ENCODE measurements around the gene CCDC107. TPM values are rescaled to one million over a fixed set of nuclear protein-coding genes. Genes with fewer than 3 reads are reported as not detected.

CCDC107 gene
- total and polyA plus RNA-seq, 8 donors = 9.2 to 25.6 (median 11.6) TPM

- Histone ChIP-seq H3K4me1 (peaks cover 6 to 12% of the 10 kb centered on the region in 2 donors), H3K36me3 (no peaks in the 10 kb centered on the region), H3K27me3 (peaks cover 9 to 30% of the 10 kb centered on the region in 2 donors), H3K27ac (no peak overlapping the region), H3K9me3 (no peaks in the 10 kb centered on the region), H3K4me3 (peak overlapping the region in 1 of 2 donors; percentile 40)
- TF ChIP-seq, protein P1, sequence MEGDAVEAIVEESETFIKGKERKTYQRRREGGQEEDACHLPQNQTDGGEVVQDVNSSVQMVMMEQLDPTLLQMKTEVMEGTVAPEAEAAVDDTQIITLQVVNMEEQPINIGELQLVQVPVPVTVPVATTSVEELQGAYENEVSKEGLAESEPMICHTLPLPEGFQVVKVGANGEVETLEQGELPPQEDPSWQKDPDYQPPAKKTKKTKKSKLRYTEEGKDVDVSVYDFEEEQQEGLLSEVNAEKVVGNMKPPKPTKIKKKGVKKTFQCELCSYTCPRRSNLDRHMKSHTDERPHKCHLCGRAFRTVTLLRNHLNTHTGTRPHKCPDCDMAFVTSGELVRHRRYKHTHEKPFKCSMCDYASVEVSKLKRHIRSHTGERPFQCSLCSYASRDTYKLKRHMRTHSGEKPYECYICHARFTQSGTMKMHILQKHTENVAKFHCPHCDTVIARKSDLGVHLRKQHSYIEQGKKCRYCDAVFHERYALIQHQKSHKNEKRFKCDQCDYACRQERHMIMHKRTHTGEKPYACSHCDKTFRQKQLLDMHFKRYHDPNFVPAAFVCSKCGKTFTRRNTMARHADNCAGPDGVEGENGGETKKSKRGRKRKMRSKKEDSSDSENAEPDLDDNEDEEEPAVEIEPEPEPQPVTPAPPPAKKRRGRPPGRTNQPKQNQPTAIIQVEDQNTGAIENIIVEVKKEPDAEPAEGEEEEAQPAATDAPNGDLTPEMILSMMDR (IDR thresholded peaks at IDR 0.05) = no peak
- intact Hi-C loops (cut with DNase I) = no loop called here
- no peak for DNase-seq
- ATAC-seq = no peak
Observed at GRCh38 chr9:35675204-35675603, 17.1 kb downstream of the CCDC107 start.

DNA sequence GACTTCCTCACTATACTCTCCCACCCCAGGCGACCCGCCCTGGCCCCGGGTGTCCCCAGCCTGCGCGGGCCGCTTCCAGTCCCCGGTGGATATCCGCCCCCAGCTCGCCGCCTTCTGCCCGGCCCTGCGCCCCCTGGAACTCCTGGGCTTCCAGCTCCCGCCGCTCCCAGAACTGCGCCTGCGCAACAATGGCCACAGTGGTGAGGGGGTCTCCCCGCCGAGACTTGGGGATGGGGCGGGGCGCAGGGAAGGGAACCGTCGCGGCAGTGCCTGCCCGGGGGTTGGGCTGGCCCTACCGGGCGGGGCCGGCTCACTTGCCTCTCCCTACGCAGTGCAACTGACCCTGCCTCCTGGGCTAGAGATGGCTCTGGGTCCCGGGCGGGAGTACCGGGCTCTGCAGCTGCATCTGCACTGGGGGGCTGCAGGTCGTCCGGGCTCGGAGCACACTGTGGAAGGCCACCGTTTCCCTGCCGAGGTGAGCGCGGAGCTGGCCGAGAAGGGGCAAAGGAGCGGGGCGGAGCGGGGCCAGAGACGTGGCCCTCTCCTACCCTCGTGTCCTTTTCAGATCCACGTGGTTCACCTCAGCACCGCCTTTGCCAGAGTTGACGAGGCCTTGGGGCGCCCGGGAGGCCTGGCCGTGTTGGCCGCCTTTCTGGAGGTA lies 17.8 kb downstream of the CCDC107 start:
- Histone ChIP-seq H3K9me3 (no peaks in the 10 kb centered on the region), H3K27me3 (peaks cover 9 to 30% of the 10 kb centered on the region in 2 donors), H3K36me3 (no peaks in the 10 kb centered on the region), H3K27ac (no peak overlapping the region), H3K4me3 (peak overlapping the region; percentile 40 to 42), H3K4me1 (peaks cover 6 to 12% of the 10 kb centered on the region in 2 donors)
- DNase-seq (peak; percentile 48 to 88 (median 74)), ATAC-seq (peak; percentile 84)
- TF ChIP-seq, protein P1 (IDR thresholded peaks at IDR 0.05) = no peak
- intact Hi-C loops (cut with DNase I) = no loop called here

GRCh38 chr9:35679091-35679490 lies 21.0 kb downstream of the CCDC107 start:
- intact Hi-C loops (cut with DNase I) = no loop called here
- H3K36me3 ChIP-seq = peaks cover 0 to 8% of the 10 kb centered on the region in 2 donors
- H3K4me3 ChIP-seq = no peak overlapping the region
- ATAC-seq (no peak), DNase-seq (no peak)
- H3K4me1 ChIP-seq = peaks cover 6 to 15% of the 10 kb centered on the region in 2 donors
- H3K9me3 ChIP-seq = no peaks in the 10 kb centered on the region
- H3K27me3 ChIP-seq = peaks cover 9 to 27% of the 10 kb centered on the region in 2 donors
- TF ChIP-seq, protein P1 (IDR thresholded peaks at IDR 0.05) = no peak
- H3K27ac ChIP-seq = no peak overlapping the region

DNA sequence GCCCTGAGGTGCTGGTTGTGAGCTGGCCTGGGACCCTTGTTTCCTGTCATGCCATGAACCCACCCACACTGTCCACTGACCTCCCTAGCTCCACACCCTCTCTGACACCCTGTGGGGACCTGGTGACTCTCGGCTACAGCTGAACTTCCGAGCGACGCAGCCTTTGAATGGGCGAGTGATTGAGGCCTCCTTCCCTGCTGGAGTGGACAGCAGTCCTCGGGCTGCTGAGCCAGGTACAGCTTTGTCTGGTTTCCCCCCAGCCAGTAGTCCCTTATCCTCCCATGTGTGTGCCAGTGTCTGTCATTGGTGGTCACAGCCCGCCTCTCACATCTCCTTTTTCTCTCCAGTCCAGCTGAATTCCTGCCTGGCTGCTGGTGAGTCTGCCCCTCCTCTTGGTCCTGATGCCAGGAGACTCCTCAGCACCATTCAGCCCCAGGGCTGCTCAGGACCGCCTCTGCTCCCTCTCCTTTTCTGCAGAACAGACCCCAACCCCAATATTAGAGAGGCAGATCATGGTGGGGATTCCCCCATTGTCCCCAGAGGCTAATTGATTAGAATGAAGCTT lies 21.8 kb downstream of the CCDC107 start:
- DNase-seq = no peak
- TF ChIP-seq, protein P1 (IDR thresholded peaks at IDR 0.05) = no peak
- Histone ChIP-seq H3K9me3 (no peaks in the 10 kb centered on the region), H3K36me3 (peaks cover 0 to 10% of the 10 kb centered on the region in 2 donors), H3K4me3 (no peak overlapping the region), H3K27ac (no peak overlapping the region), H3K4me1 (peaks cover 6 to 15% of the 10 kb centered on the region in 2 donors), H3K27me3 (peaks cover 9 to 23% of the 10 kb centered on the region in 2 donors)
- intact Hi-C loops (cut with DNase I) = no loop called here
- no peak for ATAC-seq

DNA sequence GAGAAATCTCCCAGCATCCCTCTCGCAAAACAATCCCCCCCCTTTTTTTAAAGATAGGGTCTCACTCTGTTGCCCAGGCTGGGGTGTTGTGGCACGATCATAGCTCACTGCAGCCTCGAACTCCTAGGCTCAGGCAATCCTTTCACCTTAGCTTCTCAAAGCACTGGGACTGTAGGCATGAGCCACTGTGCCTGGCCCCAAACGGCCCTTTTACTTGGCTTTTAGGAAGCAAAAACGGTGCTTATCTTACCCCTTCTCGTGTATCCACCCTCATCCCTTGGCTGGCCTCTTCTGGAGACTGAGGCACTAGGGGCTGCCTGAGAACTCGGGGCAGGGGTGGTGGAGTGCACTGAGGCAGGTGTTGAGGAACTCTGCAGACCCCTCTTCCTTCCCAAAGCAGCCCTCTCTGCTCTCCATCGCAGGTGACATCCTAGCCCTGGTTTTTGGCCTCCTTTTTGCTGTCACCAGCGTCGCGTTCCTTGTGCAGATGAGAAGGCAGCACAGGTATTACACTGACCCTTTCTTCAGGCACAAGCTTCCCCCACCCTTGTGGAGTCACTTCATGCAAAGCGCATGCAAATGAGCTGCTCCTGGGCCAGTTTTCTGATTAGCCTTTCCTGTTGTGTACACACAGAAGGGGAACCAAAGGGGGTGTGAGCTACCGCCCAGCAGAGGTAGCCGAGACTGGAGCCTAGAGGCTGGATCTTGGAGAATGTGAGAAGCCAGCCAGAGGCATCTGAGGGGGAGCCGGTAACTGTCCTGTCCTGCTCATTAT lies 22.4 kb downstream of the CCDC107 start:
- H3K9me3 ChIP-seq = no peaks in the 10 kb centered on the region
- intact Hi-C loops (cut with DNase I) = no loop called here
- TF ChIP-seq, protein P1 (IDR thresholded peaks at IDR 0.05) = no peak
- H3K36me3 ChIP-seq = peaks cover 0 to 17% of the 10 kb centered on the region in 2 donors
- no peak overlapping the region for H3K27ac ChIP-seq
- no peak for ATAC-seq
- H3K4me1 ChIP-seq = peaks cover 6 to 12% of the 10 kb centered on the region in 2 donors
- no peak for DNase-seq
- no peak overlapping the region for H3K4me3 ChIP-seq
- H3K27me3 ChIP-seq = peaks cover 9 to 17% of the 10 kb centered on the region in 2 donors

Measured in left lung (tissue), 10 donors.